CD14-positive monocyte (primary cell): Measurements from ENCODE around the gene MSL1. TPM values are rescaled to one million over a fixed set of nuclear protein-coding genes. Genes with fewer than 3 reads are reported as not detected.

ENCODE experiments used
- DNase-seq, 3 donors: peaks; one replicate each; pipeline ENCODE4 v3.0.0-alpha.2; 2011 to 2022
- H2AFZ ChIP-seq: 2 replicates; pipeline ENCODE4 v1.6.0; 2012; ENCODE audit warnings: mild to moderate bottlenecking, low read depth, low read length, inconsistent platforms; ENCODE audit not compliant: insufficient read depth, poor library complexity, severe bottlenecking
- H3K27ac ChIP-seq, 2 donors: 1 replicate in 1 of 2; 2 replicates in 1 of 2; pipeline ENCODE4 v1.5.1; 2012 to 2013; ENCODE audit warnings: low read length in 2 of 2, control low read depth in 1 of 2, inconsistent platforms in 1 of 2, low read depth in 1 of 2, mild to moderate bottlenecking in 1 of 2
- H3K27me3 ChIP-seq, 2 donors: one replicate each; pipeline versions ENCODE4 v1.6.0 to v1.6.1; 2011 to 2013; ENCODE audit warnings: low read length in 2 of 2; ENCODE audit not compliant: control insufficient read depth in 2 of 2, insufficient read depth in 2 of 2
- H3K36me3 ChIP-seq, 2 donors: replicated peaks in 1 of 2; 1 replicate in 1 of 2; 2 replicates in 1 of 2; pipeline versions ENCODE4 v1.5.1 to v1.6.1; 2012 to 2013; ENCODE audit warnings: low read length in 2 of 2, control low read depth in 1 of 2, inconsistent platforms in 1 of 2, mild to moderate bottlenecking in 1 of 2; ENCODE audit not compliant: insufficient read depth in 2 of 2, control insufficient read depth in 1 of 2
- H3K4me1 ChIP-seq, 2 donors: 1 replicate in 1 of 2; 2 replicates in 1 of 2; pipeline versions ENCODE4 v1.5.1 to v1.6.1; 2012 to 2013; ENCODE audit warnings: low read length in 2 of 2, control low read depth in 1 of 2, inconsistent platforms in 1 of 2, mild to moderate bottlenecking in 1 of 2, moderate library complexity in 1 of 2; ENCODE audit not compliant: insufficient read depth in 2 of 2, control insufficient read depth in 1 of 2
- H3K4me2 ChIP-seq: replicated peaks from 2 replicates; pipeline ENCODE3; 2012; ENCODE audit warnings: low read length, moderate library complexity, mild to moderate bottlenecking; ENCODE audit not compliant: poor library complexity, severe bottlenecking; ENCODE audit errors: extremely low read depth
- H3K4me3 ChIP-seq, 3 experiments: fragments of 200-600 bp in 1 of 3; sonication (generic) in 1 of 3; replicated peaks in 1 of 3; 1 replicate in 2 of 3; 2 replicates in 1 of 3; pipeline ENCODE4 v1.5.1; 2011 to 2013; ENCODE audit warnings: low read length in 3 of 3, mild to moderate bottlenecking in 3 of 3, control low read depth in 2 of 3, low read depth in 2 of 3, inconsistent platforms in 1 of 3, moderate library complexity in 1 of 3
- H3K79me2 ChIP-seq: 2 replicates; pipeline ENCODE4 v1.6.0; 2012; ENCODE audit warnings: mild to moderate bottlenecking, control low read depth, inconsistent platforms, low read length, moderate library complexity; ENCODE audit not compliant: insufficient read depth
- H3K9ac ChIP-seq: 2 replicates; pipeline ENCODE4 v1.6.0; 2017; ENCODE audit warnings: low read length, mild to moderate bottlenecking; ENCODE audit not compliant: insufficient read depth, poor library complexity, severe bottlenecking
- H3K9me3 ChIP-seq, 2 donors: replicated peaks in 1 of 2; 1 replicate in 1 of 2; 2 replicates in 1 of 2; pipeline versions ENCODE4 v1.5.1 to v1.6.1; 2012 to 2013; ENCODE audit warnings: low read length in 2 of 2, control low read depth in 1 of 2; ENCODE audit not compliant: control insufficient read depth in 1 of 2, insufficient read depth in 1 of 2
- H4K20me1 ChIP-seq: 2 replicates; pipeline ENCODE4 v1.6.0; 2012; ENCODE audit warnings: mild to moderate bottlenecking, low read length, control low read depth, moderate library complexity; ENCODE audit not compliant: insufficient read depth
- H3K27ac Mint-ChIP-seq, 7 donors: one replicate each; pipeline ENCODE4 v1.8.0; 2020; ENCODE audit warnings: mild to moderate bottlenecking in 7 of 7, mixed read lengths in 7 of 7, moderate library complexity in 6 of 7, inconsistent platforms in 2 of 7
- H3K27me3 Mint-ChIP-seq, 3 donors: one replicate each; pipeline ENCODE4 v1.8.0; 2021 to 2022; ENCODE audit warnings: low read depth in 3 of 3, mild to moderate bottlenecking in 3 of 3, mixed read lengths in 3 of 3, moderate library complexity in 3 of 3, inconsistent platforms in 1 of 3
- H3K36me3 Mint-ChIP-seq, 2 donors: one replicate each; pipeline ENCODE4 v1.8.0; 2020; ENCODE audit warnings: mixed read lengths in 2 of 2, inconsistent platforms in 1 of 2, mild to moderate bottlenecking in 1 of 2
- H3K4me1 Mint-ChIP-seq: one replicate; pipeline ENCODE4 v1.8.0; 2020; ENCODE audit warnings: mild to moderate bottlenecking, mixed read lengths
- H3K4me3 Mint-ChIP-seq, 2 donors: one replicate each; pipeline ENCODE4 v1.8.0; 2020; ENCODE audit warnings: mild to moderate bottlenecking in 2 of 2, mixed read lengths in 2 of 2, moderate library complexity in 1 of 2
- H3K9me3 Mint-ChIP-seq, 7 donors: one replicate each; pipeline ENCODE4 v1.8.0; 2020 to 2022; ENCODE audit warnings: mixed read lengths in 7 of 7, mild to moderate bottlenecking in 6 of 7, moderate library complexity in 6 of 7, inconsistent platforms in 2 of 7
- WGBS: methylation state at CpG from one replicate; pipeline ENCODE4 v1.1.5; 2013; ENCODE audit warnings: missing lambda C conversion rate; ENCODE audit not compliant: insufficient coverage; 5-methylcytosine and 5-hydroxymethylcytosine counted together
- intact Hi-C, 2 donors: fragments of 100-400 bp; cut with micrococcal nuclease; formaldehyde crosslinking; loops; one replicate each; pipeline versions ENCODE4 v1.15.0 to v1.15.1; 2023
- polyA plus RNA-seq, 3 donors: library from polyadenylated mRNA; depleted of rRNA in 1 of 3; unstranded in 2 of 3; stranded (reverse) in 1 of 3; fragments of 300-500 nt in 2 of 3; fragments of >200 nt in 1 of 3; fragmentation: Illumina TruSeq in 2 of 3; gene quantifications; 1 replicate in 2 of 3; 2 replicates in 1 of 3; pipeline ENCODE4 v1.2.3, GENCODE V29; 2012 to 2021
- TF ChIP-seq, protein P1 (sequence below): fragments of 200-600 bp; IDR thresholded peaks from one replicate; pipeline ENCODE4 v1.8.0; 2022; ENCODE audit warnings: antibody characterized with exemption, mild to moderate bottlenecking

The MSL1 gene
- polyA plus RNA-seq, 3 donors: 10.0 to 89.2 (median 11.4) TPM

DNA sequence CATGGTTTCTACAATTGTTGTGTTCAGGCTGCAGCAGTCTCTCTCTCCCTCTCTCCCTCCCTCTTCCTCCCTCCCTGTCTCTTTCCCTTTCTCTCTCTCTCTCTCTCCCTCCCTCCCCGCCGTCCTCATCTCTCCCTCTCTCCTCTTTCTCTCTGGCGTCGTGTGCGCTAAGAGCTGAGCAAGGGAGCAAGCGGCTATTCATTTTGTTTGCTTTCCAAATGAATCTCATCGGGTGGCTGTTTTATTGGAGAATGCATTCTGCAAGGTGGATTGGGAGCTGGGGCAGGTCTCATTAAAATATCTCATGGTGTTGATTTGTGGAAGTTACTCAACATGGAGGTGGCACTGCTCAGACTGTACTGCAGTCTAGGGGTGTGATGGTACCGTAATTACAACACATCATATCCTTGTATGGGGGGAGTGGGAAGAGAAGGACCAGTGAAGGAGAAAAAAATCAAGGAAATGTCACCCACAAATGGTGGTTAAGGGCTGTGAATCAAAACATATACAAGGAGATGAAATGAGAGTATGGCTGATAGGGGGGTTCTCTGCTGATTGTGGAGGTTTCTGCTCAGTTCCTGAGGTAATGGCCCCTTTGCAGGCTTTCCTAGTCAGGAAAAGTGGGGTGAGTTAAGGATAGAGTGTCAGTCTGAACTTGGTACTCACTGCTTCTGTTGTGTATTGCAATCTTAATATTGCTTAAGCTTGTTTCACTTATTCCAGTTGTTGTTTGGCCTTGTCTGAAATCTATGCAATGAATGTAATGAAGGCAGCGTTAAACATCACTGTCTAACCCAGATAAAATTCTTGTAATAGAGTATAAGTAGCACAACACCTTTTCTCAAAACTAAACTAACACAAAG is 2.7 kb downstream of the MSL1 start:
- Histone ChIP-seq H2AFZ (peak overlapping the region; percentile 17), H3K4me2 (peak overlapping the region; percentile 98), H3K27ac (peak overlapping the region; percentile 30 to 80), H3K9ac (peak overlapping the region; percentile 92), H3K9me3 (no peaks in the 10 kb centered on the region), H3K27me3 (no peaks in the 10 kb centered on the region), H3K4me1 (peaks cover 29 to 43% of the 10 kb centered on the region in 2 donors), H3K4me3 (peak overlapping the region; percentile 72 to 98 (median 98)), H3K79me2 (peaks cover 88% of the 10 kb centered on the region), H4K20me1 (peaks cover 34% of the 10 kb centered on the region), H3K36me3 (peaks cover 25 to 39% of the 10 kb centered on the region in 2 donors)
- 0% methylated on average over 3 of the region's 9 CpGs for WGBS
- Mint-ChIP-seq H3K9me3 (no peaks in the 10 kb centered on the region), H3K27me3 (peaks cover 0 to 2% (median 0%) of the 10 kb centered on the region in 3 donors), H3K4me1 (peaks cover 40% of the 10 kb centered on the region), H3K27ac (peak overlapping the region; percentile 89 to 99 (median 96)), H3K36me3 (peaks cover 28 to 36% of the 10 kb centered on the region in 2 donors), H3K4me3 (peak overlapping the region; percentile 99 to 100)
- TF ChIP-seq, protein P1, sequence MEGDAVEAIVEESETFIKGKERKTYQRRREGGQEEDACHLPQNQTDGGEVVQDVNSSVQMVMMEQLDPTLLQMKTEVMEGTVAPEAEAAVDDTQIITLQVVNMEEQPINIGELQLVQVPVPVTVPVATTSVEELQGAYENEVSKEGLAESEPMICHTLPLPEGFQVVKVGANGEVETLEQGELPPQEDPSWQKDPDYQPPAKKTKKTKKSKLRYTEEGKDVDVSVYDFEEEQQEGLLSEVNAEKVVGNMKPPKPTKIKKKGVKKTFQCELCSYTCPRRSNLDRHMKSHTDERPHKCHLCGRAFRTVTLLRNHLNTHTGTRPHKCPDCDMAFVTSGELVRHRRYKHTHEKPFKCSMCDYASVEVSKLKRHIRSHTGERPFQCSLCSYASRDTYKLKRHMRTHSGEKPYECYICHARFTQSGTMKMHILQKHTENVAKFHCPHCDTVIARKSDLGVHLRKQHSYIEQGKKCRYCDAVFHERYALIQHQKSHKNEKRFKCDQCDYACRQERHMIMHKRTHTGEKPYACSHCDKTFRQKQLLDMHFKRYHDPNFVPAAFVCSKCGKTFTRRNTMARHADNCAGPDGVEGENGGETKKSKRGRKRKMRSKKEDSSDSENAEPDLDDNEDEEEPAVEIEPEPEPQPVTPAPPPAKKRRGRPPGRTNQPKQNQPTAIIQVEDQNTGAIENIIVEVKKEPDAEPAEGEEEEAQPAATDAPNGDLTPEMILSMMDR: no peak
- DNase-seq: peak in 2 of 3 donors; percentile 37 to 44
- intact Hi-C loops: loop anchor here in 1 of 2 donors (5.0 kb wide), 1 partner anchor 33 kb away; no protein-coding TSS in a partner anchor

DNA sequence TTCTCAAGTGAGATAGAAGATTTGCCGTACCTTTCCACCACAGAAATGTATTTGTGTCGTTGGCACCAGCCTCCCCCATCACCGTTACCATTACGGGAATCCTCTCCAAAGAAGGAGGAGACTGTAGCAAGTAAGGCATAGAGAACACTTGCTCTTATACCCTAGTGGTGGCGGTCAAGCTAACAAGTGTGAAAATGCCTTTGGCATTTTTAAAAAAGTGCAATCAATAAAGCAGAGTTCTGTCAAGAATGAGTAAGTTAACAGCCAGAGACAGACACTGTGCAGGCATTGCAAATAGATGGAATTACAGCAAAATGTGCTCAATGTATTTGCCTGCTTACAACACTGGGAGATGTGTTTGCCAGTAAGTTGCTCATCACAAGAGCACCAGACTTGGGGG is 7.7 kb downstream of the MSL1 start:
- TF ChIP-seq, protein P1: no peak
- 89% methylated on average over 1 of the region's 5 CpGs for WGBS
- Mint-ChIP-seq H3K4me3 (no peak overlapping the region), H3K9me3 (no peaks in the 10 kb centered on the region), H3K36me3 (peaks cover 64 to 79% of the 10 kb centered on the region in 2 donors), H3K4me1 (peaks cover 42% of the 10 kb centered on the region), H3K27ac (peak overlapping the region; percentile 86 to 99 (median 96)), H3K27me3 (peaks cover 0 to 2% (median 0%) of the 10 kb centered on the region in 3 donors)
- Histone ChIP-seq H3K36me3 (peaks cover 50 to 71% of the 10 kb centered on the region in 2 donors), H3K79me2 (peaks cover 84% of the 10 kb centered on the region), H2AFZ (no peak overlapping the region), H3K9ac (no peak overlapping the region), H4K20me1 (peaks cover 19% of the 10 kb centered on the region), H3K4me3 (no peak overlapping the region), H3K4me1 (peaks cover 38 to 45% of the 10 kb centered on the region in 2 donors), H3K9me3 (no peaks in the 10 kb centered on the region), H3K27me3 (no peaks in the 10 kb centered on the region), H3K4me2 (no peak overlapping the region), H3K27ac (peak overlapping the region; percentile 72 to 89)
- DNase-seq: no peak
- intact Hi-C loops: no loop called here
